Muscle of back (tissue), 11 donors: ENCODE results near the gene PPIB. TPM values are rescaled to one million over a fixed set of nuclear protein-coding genes. Genes with fewer than 3 reads are reported as not detected.
"Not testable (repeated sequence)": the region's sequence is repeated elsewhere in the genome, so short reads cannot be mapped to it uniquely, and the experiment has no call there.

ENCODE experiments used
- DNase-seq, 3 donors: peaks; one replicate each; pipeline versions ENCODE4 v3.0.0 to v3.0.0-alpha.2; 2013
- polyA plus RNA-seq, 10 donors: library from polyadenylated mRNA; unstranded; fragments of 120-200 nt; gene quantifications; one replicate each; pipeline ENCODE4 v1.2.1, GENCODE V29; 2013; ENCODE audit not compliant: insufficient read length in 10 of 10

Gene PPIB
- polyA plus RNA-seq, 10 donors, result 231 to 484 (median 310) TPM

DNA sequence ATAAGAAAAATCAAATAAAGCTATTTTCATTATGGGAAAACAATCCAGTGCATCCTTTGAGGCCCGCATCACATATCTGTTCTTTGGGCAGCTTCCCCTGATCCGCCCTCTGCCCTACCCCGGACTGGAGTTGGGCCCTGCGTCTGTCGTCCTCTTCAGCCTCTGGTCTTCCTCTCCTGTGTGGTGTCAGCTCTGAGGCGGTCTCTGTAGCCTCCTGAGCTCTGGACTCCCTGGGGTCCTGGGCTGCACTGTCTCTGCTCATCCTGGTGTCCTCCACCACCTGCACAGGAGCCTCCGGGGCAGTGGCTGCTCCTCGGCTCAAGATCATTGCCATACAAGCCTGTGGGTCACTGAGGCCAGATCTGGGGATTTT, 18.6 kb downstream of the PPIB start:
- no peak for DNase-seq

GRCh38 chr15:64143276-64143675, 19.5 kb downstream of the PPIB start:
- no peak for DNase-seq

DNA sequence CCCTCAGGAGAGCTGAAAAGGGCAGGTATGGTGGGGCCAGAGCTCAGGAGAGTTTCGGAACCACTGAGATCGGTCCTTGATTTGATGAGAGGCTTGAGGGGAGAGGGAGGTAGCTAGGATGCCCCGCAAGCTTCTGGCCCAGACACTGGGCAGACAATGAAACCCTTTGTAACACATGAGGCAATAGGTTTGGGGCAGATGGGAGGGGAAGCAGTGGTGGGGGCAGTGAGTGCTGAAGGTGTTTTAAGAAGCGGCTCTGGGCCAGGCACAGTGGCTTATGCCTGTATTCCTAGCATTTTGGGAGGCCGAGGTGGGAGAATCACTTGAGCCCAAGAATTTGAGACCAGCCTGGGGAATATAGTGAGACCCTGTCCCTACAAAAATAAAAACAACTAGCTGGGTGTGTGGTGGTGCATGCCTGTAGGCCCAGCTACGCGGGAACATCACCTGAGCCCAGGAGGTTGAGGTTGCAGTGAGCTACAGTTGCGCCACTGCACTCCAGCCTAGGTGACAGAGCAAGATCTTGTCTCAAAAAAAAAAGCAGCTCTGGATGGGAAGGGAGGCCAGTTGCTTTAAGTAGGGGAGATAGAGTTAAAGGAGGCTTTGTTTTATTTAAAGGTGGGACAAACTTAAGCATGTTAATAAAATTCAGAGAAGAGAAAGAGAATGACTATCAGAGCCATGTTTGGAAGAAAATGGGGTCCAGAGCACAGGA, 20.9 kb downstream of the PPIB start:
- DNase-seq, result no peak

GRCh38 chr15:64138331-64138941, 24.4 kb downstream of the PPIB start:
- DNase-seq, result no peak

DNA sequence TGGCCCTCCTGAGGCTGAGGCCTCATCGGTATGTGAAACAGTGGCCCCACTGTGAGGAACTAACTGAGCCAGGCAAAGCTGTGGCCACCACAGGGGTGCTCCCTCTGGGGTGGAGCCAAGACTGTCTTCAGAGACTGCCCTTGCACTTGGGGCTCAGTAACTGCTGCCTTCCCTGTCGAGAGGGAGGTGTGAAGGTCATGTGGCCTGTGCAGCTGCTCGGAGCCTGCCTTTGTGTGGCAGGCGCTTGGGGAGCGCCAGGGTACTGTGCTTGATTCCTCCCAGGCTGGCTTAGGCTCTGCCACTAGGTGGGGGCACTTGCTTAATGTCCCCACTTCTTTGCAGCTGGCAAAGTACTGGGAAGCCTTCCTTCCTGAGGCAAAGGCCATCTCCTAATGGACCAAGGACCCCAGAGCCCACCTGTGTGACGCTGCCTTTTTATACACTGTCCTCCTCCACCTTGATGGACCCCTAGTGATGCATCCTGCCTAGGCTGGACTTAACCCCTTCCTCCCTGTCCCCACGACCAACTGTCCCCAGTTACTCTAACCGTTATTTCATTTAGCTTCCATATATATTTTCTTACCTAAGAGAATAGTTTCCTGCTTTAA, 25.5 kb downstream of the PPIB start:
- no peak for DNase-seq

DNA sequence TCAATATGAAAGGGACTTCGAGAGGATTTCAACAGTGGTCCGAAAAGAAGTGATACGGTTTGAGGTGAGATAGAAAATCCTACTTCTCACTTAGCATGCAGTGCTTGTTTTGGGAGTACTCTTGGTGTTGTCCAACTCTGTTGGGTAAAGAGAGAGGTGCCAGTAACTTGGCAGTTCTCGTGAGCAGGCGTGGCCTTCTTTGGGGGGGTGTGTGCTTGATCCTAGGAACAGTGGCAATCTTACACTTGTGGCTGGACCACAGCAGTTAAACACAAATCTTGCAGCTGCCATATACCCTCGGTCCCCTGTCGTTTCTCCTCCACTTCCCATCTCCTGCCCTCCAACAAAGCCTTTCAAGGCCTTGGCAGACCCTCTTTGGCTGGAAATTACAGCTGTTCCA, 26.5 kb downstream of the PPIB start:
- no peak for DNase-seq

GRCh38 chr15:64134345-64134829, 28.4 kb downstream of the PPIB start:
- DNase-seq, result no peak

DNA sequence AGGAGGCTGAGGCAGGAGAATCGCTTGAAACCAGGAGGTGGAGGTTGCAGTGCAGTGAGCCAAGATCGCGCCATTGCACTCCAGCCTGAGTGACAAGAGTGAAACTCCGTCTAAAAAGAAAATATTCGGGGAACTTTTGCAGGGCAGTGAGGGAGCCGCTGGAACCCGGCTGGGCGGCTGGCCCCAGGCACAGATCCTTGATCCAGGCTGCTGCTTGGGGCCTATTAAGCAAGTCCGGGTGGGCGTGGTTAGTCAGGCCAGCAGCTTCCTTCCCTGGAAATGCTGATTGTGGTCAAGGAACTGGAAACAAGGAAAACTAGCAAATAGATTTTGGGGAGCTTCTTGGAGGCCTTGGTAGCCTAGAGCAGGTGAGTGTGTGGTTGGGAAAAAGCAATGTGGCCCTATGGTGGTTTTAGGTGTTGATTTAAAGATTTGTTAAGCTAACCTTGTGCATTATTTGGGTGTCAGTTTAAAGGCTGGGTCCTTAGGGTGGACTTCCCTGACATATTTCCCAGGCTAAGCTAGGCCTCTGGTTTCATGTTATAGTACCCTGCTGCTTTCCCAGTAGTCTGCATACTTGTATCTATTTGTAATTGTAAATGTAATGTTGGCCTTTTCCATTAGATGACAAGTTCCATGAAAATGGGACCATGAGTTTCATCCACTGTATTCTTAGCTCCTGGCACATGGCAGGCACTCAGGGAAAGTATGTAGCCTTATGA, 29.0 kb downstream of the PPIB start:
- no peak for DNase-seq

DNA sequence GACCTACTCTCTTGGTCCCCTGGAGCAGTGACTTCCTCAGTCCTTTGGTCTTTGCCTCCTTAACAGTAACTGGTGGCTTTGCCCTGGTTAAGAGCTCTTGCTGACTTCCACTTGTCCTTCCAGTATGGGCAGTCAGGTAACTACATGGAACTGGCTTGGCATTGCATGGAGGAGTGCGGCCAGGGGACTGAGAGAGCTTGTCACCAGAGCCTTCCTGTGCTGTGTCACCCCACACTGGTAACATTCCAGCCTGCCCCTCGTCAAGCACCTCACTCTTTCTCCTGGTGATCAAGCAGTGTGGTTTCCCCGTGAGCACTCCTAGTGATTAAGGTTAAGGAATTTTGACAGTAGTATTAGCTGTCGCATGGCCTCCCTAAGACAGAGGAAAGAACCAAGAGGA, 30.6 kb downstream of the PPIB start:
- DNase-seq, result no peak

DNA sequence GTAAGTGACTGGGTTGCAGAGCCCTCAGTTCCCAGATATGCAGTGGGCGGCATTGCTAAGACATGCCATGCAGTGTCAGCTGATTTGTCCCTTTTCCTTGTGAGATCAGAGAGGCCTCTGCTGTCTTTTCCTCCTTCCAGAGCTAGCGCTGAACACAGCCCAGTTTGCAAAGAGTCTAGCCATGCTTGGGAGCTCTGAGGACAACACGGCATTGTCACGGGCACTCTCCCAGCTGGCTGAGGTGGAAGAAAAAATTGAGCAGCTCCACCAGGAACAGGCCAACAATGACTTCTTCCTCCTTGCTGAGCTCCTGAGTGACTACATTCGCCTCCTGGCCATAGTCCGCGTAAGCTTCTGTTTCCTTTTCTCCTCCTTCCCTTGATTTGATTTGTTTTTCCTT, 31.3 kb downstream of the PPIB start:
- DNase-seq, result no peak

DNA sequence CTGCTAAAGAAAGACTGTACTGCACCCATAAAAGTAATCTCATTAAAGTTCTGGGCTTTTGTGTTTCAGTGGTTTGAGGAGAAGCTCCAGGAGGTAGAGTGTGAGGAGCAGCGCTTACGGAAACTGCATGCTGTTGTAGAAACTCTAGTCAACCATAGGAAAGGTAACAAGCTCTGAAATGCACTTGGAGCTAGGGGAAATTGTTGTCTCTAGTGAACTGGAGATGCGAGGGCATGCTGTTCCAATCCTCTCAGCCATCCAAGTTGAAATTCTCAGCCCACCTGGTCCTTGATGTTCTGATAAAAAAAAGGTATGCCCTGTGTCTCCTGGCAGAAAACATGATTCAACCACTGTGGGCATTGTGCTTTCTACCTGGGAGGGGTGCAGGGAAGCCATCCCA, 32.7 kb downstream of the PPIB start:
- DNase-seq, result no peak

DNA sequence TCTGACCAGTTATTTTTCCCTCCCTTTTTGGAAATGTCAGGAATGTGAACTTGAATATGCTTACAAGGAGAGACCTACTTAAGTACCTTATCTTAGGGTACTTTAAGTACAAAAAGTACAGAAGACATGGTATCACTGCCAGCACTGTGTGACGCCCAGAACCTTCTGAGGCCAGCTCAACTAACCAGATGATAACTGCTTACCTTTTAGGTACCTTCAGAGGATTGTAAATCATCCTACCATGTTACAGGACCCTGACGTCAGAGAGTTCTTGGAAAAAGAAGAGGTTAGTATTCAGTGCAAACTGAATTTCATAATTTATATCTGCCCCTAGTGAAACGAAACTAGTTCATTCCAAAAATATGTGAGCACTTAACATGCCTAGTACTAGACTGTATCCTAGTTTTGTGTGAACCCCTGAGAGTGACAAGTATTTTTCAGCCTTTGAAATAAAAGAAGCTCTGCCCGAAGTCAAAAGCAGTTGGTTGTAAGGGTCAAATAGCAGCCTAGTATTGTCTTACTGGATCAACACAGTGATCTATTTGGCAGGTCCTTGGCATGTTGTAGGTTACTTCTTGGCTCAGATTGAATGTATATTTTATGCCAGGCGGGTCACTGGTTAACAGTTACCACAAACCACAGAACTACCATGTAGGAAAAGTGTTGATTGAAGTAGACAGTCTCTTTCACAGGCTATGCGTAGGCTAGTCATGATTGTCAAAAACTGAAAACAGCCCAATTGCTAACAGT, 35.1 kb downstream of the PPIB start:
- no peak for DNase-seq

GRCh38 chr15:64125978-64126377, 36.8 kb downstream of the PPIB start:
- no peak for DNase-seq

- no peak for DNase-seq
Observed at GRCh38 chr15:64122936-64123351, 39.9 kb downstream of the PPIB start.

DNA sequence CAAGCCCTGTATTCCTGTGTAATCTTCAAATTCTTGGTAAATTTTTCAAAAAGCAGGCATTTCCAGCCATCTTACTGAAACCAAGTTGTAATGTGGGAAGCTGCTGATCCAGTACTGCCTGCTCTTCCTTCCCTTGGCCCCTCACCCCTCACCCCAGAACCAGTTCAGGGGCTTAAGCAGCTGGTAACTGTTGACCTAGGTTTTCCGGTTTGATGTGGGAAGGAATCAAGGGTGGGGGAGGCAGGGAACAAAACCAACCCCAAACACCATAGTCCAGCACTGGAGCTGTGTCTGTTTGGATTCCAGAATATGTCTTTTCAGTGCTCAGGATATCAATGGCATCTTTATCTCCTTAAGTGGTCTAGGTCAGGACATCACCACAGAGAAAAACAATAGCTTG, 40.4 kb downstream of the PPIB start:
- no peak for DNase-seq

- DNase-seq, result no peak
Observed at GRCh38 chr15:64121614-64122013, 41.2 kb downstream of the PPIB start.

- DNase-seq, result not testable (repeated sequence)
Observed at GRCh38 chr15:64120322-64120721, 42.5 kb downstream of the PPIB start.

GRCh38 chr15:64117759-64118487, 44.9 kb downstream of the PPIB start:
- no peak for DNase-seq

- DNase-seq, result no peak
Observed at GRCh38 chr15:64112904-64113303, 49.9 kb downstream of the PPIB start.

DNA sequence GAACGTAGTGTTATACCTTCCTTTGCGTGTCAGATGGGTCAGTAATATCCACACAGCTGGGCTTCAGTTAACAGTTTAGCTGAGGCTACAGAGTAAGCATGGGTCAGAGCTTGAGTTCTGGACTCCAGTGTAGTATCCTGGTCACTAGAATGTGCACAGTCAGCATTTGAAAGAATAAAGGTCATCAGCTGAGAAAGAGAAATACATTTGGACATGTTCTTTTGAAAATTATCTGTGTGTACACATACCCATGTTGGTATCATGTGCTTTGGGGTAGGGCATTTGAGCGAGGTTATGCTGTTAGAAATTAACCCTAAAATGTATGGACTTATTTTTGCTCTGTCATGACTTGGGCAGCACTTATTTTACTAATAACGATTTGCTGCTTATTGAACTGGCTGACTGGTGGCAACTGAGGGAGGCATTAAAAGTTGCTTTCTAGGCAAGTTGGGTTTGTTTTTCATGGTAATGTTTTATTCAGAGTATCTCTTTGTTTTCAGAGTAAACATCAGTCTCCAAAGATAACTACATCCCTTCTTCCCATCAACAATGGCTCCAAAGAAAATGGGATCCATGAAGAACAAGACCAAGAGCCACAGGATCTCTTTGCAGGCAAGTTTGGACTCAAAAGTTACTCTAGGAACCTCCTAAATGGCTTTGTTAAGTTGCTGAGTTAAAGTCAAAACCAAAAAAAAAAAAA, 50.6 kb downstream of the PPIB start:
- no peak for DNase-seq

GRCh38 chr15:64111679-64112050, 51.2 kb downstream of the PPIB start:
- no peak for DNase-seq
